ENCODE data around the gene IL34. TPM values are rescaled to one million over a fixed set of nuclear protein-coding genes. Genes with fewer than 3 reads are reported as not detected.

The IL34 gene
- total RNA-seq, 1 donor from 2014 or later: not detected

DNA sequence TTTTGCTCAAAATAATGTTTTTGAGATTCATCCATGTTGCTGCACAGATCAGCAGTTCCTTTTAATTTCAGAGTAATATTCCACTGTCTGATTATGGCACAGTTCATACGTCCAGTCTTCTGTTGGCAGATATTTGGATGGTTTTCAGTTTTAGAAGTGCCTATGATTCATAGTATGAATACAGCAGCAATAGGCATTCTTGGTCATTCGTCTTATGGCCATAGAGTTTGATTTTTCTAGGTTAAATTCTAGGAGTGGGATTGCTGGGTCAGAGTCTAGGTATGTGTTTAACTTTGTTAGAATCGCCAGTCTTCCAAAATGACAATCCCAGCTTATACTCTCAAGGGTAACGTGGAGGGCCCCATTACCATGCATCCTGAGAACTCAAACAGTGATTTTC lies 11.5 kb upstream of the IL34 start:
- H3K9ac ChIP-seq: no peak overlapping the region
- H3K4me2 ChIP-seq: peak overlapping the region; percentile 55
- TF ChIP-seq, protein P1, sequence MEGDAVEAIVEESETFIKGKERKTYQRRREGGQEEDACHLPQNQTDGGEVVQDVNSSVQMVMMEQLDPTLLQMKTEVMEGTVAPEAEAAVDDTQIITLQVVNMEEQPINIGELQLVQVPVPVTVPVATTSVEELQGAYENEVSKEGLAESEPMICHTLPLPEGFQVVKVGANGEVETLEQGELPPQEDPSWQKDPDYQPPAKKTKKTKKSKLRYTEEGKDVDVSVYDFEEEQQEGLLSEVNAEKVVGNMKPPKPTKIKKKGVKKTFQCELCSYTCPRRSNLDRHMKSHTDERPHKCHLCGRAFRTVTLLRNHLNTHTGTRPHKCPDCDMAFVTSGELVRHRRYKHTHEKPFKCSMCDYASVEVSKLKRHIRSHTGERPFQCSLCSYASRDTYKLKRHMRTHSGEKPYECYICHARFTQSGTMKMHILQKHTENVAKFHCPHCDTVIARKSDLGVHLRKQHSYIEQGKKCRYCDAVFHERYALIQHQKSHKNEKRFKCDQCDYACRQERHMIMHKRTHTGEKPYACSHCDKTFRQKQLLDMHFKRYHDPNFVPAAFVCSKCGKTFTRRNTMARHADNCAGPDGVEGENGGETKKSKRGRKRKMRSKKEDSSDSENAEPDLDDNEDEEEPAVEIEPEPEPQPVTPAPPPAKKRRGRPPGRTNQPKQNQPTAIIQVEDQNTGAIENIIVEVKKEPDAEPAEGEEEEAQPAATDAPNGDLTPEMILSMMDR (IDR thresholded peaks at IDR 0.05): no peak
- TF ChIP-seq EZH2phosphoT487 (IDR thresholded peaks at IDR 0.05) (no peak), EZH2 (IDR thresholded peaks at IDR 0.05) (no peak)
- no peaks in the 10 kb centered on the region for H3K9me3 ChIP-seq (ENCODE audit: low read depth)
- H2AFZ ChIP-seq (replicated peaks): no peak overlapping the region
- H3K36me3 Mint-ChIP-seq: no peaks in the 10 kb centered on the region
- peaks cover 30% of the 10 kb centered on the region for H3K4me1 Mint-ChIP-seq
- no peaks in the 10 kb centered on the region for H4K20me1 ChIP-seq (ENCODE audit: low read depth)
- H3K27ac ChIP-seq: peak overlapping the region; percentile 49
- H3K4me1 ChIP-seq: peaks cover 17% of the 10 kb centered on the region
- peaks cover 6% of the 10 kb centered on the region for H3K9me3 Mint-ChIP-seq
- peak overlapping the region; percentile 81 for H3K27ac Mint-ChIP-seq
- H3K4me3 ChIP-seq: no peak overlapping the region
- H3K36me3 ChIP-seq: no peaks in the 10 kb centered on the region
- peak overlapping the region; percentile 18 for H3K4me3 Mint-ChIP-seq
- H3K27me3 ChIP-seq: no peaks in the 10 kb centered on the region
- DNase-seq (ENCODE audit: low spot score): no peak
- no peaks in the 10 kb centered on the region for H3K79me2 ChIP-seq (ENCODE audit: low read depth)
- H3F3A ChIP-seq (ENCODE audit: low read depth): peaks cover 21% of the 10 kb centered on the region
- peaks cover 4% of the 10 kb centered on the region for H3K27me3 Mint-ChIP-seq (ENCODE audit: insufficient read depth, low read depth)

DNA sequence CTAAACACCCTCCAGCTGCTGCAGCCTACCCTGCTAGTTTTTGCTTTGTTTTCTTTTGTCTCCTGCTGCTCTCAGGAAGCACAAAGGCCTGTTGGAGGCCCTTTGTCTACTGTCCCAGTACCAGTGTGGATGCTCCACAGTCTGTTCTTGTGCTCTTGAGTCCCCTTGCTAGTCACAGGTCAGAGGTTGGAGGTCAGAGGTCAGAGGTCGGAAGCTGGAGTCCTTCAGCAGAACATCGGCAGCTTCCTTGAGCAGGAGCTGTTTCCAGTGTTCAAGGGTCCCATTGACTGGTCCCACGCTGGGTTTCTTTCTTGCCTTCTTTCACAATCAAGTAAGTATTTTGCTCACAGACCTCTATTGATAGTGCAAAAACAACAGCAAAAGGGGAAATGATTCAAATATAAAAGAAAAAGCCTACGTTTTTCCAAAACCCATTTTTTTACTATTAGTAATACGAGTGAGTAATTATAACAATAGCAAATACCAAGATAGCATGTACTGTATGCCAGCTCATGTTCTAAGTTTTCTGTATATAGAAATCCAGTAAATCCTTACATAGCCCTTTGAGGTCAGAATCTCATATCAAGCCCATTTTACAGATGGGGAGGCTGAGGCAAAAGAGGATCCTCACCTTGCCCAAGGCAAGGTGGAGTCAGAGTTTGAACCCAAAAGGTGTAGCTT lies 10.9 kb upstream of the IL34 start:
- peak; percentile 93 for DNase-seq (ENCODE audit: low spot score)
- peaks cover 4% of the 10 kb centered on the region for H3K27me3 Mint-ChIP-seq (ENCODE audit: insufficient read depth, low read depth)
- H3K36me3 Mint-ChIP-seq: no peaks in the 10 kb centered on the region
- H3K27ac ChIP-seq: peak overlapping the region; percentile 69
- no peak overlapping the region for H3K9ac ChIP-seq
- H3K4me3 Mint-ChIP-seq: peak overlapping the region; percentile 21
- TF ChIP-seq EZH2 (IDR thresholded peaks at IDR 0.05) (no peak), EZH2phosphoT487 (IDR thresholded peaks at IDR 0.05) (no peak)
- TF ChIP-seq, protein P1 (IDR thresholded peaks at IDR 0.05): no peak
- peaks cover 21% of the 10 kb centered on the region for H3F3A ChIP-seq (ENCODE audit: low read depth)
- no peaks in the 10 kb centered on the region for H3K9me3 ChIP-seq (ENCODE audit: low read depth)
- peak overlapping the region; percentile 55 for H3K4me2 ChIP-seq
- H3K9me3 Mint-ChIP-seq: peaks cover 6% of the 10 kb centered on the region
- H3K36me3 ChIP-seq: no peaks in the 10 kb centered on the region
- H3K27ac Mint-ChIP-seq: peak overlapping the region; percentile 69
- no peaks in the 10 kb centered on the region for H4K20me1 ChIP-seq (ENCODE audit: low read depth)
- no peaks in the 10 kb centered on the region for H3K79me2 ChIP-seq (ENCODE audit: low read depth)
- peaks cover 30% of the 10 kb centered on the region for H3K4me1 Mint-ChIP-seq
- no peak overlapping the region for H3K4me3 ChIP-seq
- H3K27me3 ChIP-seq: no peaks in the 10 kb centered on the region
- peaks cover 17% of the 10 kb centered on the region for H3K4me1 ChIP-seq
- no peak overlapping the region for H2AFZ ChIP-seq (replicated peaks)

DNA sequence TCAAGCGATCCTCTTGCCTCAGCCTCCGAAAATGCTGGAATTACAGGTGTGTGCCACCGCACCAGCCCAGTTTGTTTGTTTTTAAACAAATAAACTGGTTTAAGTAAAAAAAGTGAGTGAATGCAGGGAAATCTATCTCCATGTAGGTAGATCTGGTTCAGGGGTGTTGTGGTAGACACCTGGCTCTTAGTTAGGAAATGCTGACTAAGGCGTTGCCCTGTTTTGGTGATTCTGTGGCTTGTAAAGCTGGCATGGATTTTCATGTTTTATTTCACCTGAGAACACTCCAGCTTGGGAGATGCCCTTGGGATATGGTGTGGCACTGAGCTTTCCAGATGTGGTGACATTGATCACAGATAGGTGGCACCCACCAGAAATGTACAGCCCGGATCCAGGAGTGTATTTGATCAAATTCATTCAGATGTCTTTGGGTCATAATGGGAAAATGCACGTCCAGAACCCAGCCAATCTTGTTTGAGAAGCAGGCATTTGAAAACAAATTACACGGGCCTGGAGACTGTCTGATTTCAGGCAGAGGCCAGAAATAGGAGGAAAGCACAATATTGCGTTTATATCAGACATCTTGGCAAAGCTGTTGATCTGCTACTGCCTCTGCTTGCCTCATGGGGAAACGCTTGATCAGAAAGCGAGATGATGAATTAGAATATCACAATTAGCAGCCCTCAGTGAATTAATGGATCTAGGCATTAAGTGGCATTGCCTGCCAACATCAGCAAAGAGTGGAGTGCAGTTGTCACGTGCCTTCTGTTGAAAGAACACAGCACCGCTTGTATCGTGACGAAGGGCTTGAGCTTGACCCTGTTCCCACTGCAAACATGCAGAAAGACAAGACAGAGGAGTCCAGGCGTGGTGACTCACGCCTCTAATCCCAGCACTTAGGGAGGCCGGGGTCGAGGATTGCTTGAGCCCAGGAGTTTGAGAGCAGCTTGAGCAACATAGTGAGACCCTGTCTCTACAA lies 7.3 kb upstream of the IL34 start:
- H3F3A ChIP-seq (ENCODE audit: low read depth): peaks cover 21% of the 10 kb centered on the region
- no peaks in the 10 kb centered on the region for H3K9me3 Mint-ChIP-seq
- DNase-seq (ENCODE audit: low spot score): no peak
- H3K4me1 Mint-ChIP-seq: peaks cover 27% of the 10 kb centered on the region
- H3K4me1 ChIP-seq: peaks cover 17% of the 10 kb centered on the region
- H3K27me3 ChIP-seq: no peaks in the 10 kb centered on the region
- peak overlapping the region; percentile 73 for H3K27ac Mint-ChIP-seq
- H3K9ac ChIP-seq: no peak overlapping the region
- no peak overlapping the region for H3K4me3 ChIP-seq
- TF ChIP-seq, protein P1 (IDR thresholded peaks at IDR 0.05): no peak
- TF ChIP-seq EZH2phosphoT487 (IDR thresholded peaks at IDR 0.05) (no peak), EZH2 (IDR thresholded peaks at IDR 0.05) (no peak)
- peaks cover 8% of the 10 kb centered on the region for H3K27me3 Mint-ChIP-seq (ENCODE audit: insufficient read depth, low read depth)
- no peak overlapping the region for H3K27ac ChIP-seq
- H2AFZ ChIP-seq (replicated peaks): no peak overlapping the region
- H3K4me3 Mint-ChIP-seq: peak overlapping the region; percentile 46
- H3K79me2 ChIP-seq (ENCODE audit: low read depth): no peaks in the 10 kb centered on the region
- no peaks in the 10 kb centered on the region for H3K9me3 ChIP-seq (ENCODE audit: low read depth)
- no peaks in the 10 kb centered on the region for H3K36me3 ChIP-seq
- H3K36me3 Mint-ChIP-seq: no peaks in the 10 kb centered on the region
- no peaks in the 10 kb centered on the region for H4K20me1 ChIP-seq (ENCODE audit: low read depth)
- no peak overlapping the region for H3K4me2 ChIP-seq

All from neural progenitor cell (in vitro differentiated cells).